Dermis lymphatic vessel endothelial cell (primary cell): Measurements from ENCODE around the gene TP53TG3B. TPM values are rescaled to one million over a fixed set of nuclear protein-coding genes. Genes with fewer than 3 reads are reported as not detected.

Experiments used
- total RNA-seq: library from RNA; depleted of rRNA; stranded (reverse); fragments of >200 nt; gene quantifications from 2 replicates; pipeline ENCODE4 v1.2.1, GENCODE V29; 2014

Gene TP53TG3B
- not detected in 2 replicates for total RNA-seq

GRCh38 chr16:33360541-33360940, at the start of gene TP53TG3B:
Gene TP53TG3B (plus strand): TSS chr16:33360841. CDS start chr16:33360909, 68 bp downstream.

Other genes starting within 250 kb of the TP53TG3B start
- not detected in 2 replicates for gene TP53TG3C, start 166.6 kb upstream of the TP53TG3B start, total RNA-seq
- gene TP53TG3E, start 56.5 kb upstream of the TP53TG3B start, total RNA-seq: not detected in 2 replicates
- not detected in 2 replicates for gene TP53TG3F, start 98.8 kb downstream of the TP53TG3B start, total RNA-seq